NCI-H1417 (cell line): ENCODE results near the gene NUP153.

Source experiments
- DNase-seq, 3 experiments: peaks; one replicate each; lab custom pipeline; 2025; lab: John Stamatoyannopoulos, UW

NUP153 gene

DNA sequence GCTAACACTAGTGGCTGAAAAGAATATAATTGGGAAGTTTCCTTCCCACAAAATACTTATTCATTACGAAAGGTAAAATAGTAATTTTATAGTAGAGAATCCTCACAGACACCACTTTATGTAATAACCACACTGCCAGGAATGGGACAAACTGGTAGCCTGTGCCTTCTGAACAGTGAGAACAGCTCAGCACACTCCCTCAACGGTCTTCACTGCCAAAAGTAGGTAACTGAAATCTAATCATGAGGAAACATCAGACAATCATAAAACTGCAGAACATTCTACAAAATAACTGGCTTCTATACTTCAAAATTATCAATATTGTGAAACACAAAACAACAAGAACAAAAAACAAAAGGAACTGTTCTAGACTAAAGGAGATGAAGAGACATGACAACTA lies 44.1 kb downstream of the NUP153 start:
- no peak for DNase-seq

DNA sequence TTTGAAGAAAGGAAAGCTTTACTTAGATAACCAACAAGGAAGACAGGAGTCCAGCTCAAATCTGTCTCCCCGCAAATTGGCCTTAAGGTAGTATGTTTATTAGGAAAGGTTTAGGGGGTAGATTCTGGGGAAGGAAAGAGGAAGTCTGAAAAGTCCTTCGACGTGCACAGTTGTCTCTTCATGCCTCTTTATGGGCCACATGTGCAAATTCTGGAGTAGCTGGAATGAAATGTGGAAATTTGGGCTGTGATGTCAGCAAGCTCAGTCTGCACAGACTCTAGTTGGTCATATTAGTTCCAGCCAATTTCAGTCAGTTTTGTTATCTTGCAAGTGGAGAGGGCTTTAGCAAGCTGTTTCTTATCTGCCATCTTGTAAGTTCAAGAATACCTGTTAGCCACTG lies 50.1 kb downstream of the NUP153 start:
- DNase-seq: no peak

- DNase-seq: no peak
Measured at GRCh38 chr6:17656092-17656491, 50.6 kb downstream of the NUP153 start.

- no peak for DNase-seq
Measured at GRCh38 chr6:17653198-17653882, 53.4 kb downstream of the NUP153 start.

DNA sequence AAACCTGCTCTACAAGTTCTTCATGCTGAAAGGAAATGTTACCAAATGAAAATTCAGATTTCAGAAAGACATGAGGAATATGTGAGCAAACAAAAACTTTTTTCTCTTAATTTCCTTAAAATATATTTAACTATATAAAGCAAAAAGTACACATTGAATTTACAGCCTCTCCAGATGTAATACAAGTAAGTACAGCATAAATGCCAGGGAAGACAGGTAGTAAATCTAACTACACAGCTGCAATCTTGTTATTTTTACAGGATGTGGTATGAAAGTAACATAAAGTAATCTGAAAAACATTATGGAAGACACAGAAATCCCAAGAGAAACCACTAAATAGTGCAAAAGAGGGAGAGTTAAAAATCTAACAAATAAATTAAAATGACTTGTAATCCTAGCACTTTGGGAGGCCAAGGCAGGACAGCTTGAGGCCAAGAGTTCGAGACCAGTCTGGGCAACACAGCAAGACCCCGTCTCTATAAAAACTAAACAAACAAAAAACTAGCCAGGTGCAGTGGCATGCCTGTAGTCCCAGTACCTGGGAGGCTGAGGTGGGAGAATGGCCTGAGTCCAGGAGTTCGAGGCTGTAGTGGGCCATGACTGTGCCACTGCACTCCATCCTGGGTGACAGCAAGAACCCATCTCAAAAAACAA lies 55.9 kb downstream of the NUP153 start:
- DNase-seq: no peak

GRCh38 chr6:17648745-17649144 lies 58.0 kb downstream of the NUP153 start:
- no peak for DNase-seq

GRCh38 chr6:17640477-17640917 lies 66.2 kb downstream of the NUP153 start:
- no peak for DNase-seq

GRCh38 chr6:17638212-17638715 lies 68.5 kb downstream of the NUP153 start:
- DNase-seq: no peak

DNA sequence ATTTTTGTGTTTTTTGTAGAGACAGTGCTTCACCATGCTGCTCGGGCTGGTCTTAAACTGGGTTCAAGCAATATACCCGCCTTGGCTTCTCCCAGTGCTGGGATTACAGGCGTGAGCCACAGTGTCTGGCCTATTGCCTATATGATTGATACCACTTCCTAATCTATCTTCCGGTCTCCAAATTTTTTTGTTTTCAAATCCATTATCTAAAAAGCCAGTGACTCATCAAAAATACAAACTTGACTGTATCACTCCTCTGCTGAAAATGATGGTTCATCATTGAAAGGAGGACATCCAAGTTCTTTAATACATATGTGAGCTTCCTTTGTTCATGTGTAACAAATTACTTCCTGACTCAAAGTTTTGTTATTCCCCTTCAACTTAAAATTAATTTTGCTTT lies 71.2 kb downstream of the NUP153 start:
- DNase-seq: no peak

- no peak for DNase-seq
Measured at GRCh38 chr6:17633465-17634188, 73.1 kb downstream of the NUP153 start.

GRCh38 chr6:17632934-17633333 lies 73.8 kb downstream of the NUP153 start:
- no peak for DNase-seq

DNA sequence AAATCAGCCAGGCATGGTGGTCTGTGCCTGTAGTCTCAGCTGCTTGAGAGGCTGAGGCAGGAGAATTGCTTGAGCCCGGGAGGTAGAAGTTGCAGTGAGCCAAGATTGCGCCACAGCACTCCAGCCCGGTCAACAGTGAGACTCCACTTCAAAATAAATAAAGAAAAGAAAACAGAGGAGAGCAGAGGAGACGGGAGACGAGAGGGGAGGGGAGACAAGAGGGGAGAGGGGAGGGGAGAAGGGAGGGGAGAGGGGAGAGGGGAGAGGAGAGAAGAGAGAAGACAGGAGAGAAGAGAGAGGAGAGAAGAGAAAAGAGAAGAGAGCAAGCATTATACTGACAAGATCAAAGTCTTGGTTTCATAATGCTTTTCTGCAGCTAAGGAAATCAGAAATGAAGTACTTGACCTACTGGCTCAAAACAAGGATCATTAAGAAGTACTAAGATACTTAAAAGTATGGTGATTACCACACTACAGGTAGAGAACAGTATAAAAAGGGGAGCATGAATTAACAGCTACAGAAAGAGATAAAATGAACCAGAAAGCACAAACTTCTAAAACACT lies 76.1 kb downstream of the NUP153 start:
- DNase-seq: no peak

DNA sequence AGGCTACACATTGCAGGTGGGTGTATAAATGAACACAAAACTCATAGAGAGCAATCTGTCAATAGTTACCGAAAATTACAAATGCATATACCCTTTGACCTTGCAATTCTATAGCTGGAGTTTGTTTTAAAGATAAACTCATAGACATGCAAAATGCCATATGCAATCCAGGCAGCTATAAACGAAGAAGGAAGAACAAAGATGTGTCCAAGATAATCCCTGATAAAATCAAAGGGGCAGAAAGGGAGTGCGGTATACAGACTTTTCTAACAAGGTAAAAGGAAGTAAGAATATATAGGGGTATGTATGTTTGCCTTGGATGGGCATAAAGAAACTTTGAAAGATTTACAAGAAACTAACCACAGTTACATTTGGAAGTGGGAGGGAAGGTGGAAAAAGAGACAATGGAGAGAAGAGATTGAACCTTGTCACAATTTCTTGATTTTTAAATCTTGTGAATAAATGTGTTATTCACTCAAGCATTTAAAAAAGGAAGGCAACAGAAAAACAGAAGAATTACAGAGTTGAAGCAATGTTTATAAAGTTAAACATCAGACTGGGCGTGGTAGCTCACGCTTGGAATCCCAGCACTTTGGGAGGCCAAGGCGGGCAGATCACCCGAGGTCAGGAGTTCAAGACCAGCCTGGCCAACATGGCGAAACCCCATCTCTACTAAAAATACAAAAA lies 76.8 kb downstream of the NUP153 start:
- DNase-seq: no peak

- no peak for DNase-seq
Measured at GRCh38 chr6:17628873-17629272, 77.9 kb downstream of the NUP153 start.

- no peak for DNase-seq
Measured at GRCh38 chr6:17624396-17624795, 82.3 kb downstream of the NUP153 start.

GRCh38 chr6:17622144-17622543 lies 84.6 kb downstream of the NUP153 start:
- no peak for DNase-seq

DNA sequence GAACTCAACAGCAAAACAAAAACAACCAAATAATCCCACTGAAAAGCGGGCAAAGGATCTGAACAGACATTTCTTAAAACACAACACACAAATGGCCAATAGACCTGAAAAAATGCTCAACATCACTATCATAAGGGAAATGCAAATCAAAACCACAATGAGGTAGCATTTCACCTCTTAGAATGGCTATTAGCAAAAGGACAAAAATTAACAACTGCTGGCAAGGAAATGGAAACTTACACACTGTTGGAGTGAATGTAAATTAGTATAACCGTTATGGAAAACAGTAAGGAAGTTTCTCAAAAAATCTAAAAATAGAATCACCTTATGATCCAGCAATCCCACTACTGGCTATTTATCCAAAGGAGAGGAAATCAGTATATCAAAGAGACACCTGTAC lies 85.7 kb downstream of the NUP153 start:
- DNase-seq: no peak

- DNase-seq: no peak
Measured at GRCh38 chr6:17615794-17616193, 90.9 kb downstream of the NUP153 start.

DNA sequence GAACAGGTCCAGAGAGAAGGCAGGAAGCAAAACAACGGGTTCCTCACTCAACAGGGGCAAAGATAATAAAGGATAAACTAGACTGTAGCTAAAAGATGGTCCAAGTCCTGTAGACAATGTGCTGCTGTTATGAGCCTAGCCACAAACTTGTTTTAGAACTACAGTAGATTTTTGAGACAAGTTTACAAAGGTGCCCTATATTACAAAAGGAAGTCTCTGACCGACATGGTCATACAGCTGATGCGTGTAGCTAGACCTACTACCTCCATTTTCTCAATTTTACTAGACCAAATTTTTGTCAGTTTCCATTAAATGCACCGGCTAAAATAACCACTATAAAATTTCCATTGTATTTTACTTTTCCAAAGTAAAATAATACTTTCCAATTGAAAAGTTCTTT lies 94.7 kb downstream of the NUP153 start:
- no peak for DNase-seq

DNA sequence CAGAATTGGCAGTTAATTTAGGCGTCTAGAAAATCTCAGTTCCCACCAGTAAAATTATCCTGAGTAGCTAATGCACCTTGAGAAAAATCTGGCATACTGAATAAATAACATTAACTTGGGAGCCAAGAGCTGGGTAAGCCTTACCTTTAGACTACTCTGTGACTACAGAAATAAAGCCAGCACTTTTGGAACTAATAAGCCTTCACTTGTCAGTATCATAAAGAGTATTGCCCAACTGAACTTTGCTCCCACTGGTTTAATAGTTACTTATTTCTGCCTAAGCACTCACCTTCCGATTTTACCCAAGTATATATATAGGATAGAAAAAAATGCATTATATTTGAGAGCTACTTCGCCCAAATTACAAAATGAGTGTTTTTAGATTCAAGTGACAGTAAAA lies 95.9 kb downstream of the NUP153 start:
- no peak for DNase-seq

GRCh38 chr6:17606606-17607005 lies 100.1 kb downstream of the NUP153 start:
- DNase-seq: no peak

- DNase-seq: no peak
Measured at GRCh38 chr6:17602888-17603287, 103.8 kb downstream of the NUP153 start.
